GM11168 (cell line): Measurements from ENCODE around the gene IFNA4.
"Not testable (repeated sequence)": the region's sequence is repeated elsewhere in the genome, so short reads cannot be mapped to it uniquely, and the experiment has no call there.

Experiments used
- in situ Hi-C: fragments of 300-500 bp; cut with MboI; formaldehyde crosslinking; loops from one replicate; pipeline ENCODE4 v1.12.0; 2022; ENCODE audit warnings: low sequenced_read_pairs; ENCODE audit not compliant: unreplicated experiment

IFNA4 gene

DNA sequence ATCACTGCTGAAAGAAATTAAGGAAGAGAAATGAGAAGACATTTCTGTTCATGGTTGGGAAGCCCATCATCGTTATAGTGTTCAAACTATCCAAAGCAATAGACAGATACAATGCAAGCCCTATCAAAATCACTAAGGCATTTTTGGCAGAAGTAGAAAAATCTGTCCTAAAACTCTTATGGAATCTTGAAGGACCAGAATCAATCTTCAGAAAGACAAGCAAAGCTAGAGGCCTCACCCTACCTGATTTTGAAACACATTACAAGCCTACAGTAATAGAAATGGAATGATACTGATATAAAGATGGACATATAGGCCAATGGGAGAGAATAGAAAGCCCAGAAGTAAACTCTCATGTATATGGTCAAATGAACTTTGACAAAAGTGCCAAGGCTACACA, 16.0 kb downstream of the IFNA4 start:
- in situ Hi-C loops = no loop called here

DNA sequence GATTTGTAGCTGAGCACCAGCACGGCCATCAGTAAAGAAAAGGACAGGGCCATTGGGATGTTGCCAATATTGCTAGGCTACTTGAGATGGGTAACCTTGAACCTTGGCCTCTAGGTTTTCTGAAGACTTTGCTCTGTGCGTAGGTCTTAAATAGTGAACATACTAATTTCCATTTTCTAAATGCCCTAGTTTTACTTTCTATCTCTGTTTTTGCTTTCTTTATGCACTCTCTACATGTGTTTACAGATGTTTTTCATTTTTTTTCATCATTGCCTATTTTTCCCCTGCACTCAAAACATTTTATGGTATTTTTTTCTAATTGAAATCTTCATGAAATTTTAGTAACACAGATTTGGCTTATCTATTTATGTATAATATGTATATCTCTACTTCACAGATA, 20.8 kb downstream of the IFNA4 start, which contains the start of gene IFNA21:
Gene IFNA21, minus strand, starts transcription at position 101 of the 400 bp plus-strand sequence. Its CDS starts 48 bp downstream, at position 53.
- in situ Hi-C loops = not testable (repeated sequence)

DNA sequence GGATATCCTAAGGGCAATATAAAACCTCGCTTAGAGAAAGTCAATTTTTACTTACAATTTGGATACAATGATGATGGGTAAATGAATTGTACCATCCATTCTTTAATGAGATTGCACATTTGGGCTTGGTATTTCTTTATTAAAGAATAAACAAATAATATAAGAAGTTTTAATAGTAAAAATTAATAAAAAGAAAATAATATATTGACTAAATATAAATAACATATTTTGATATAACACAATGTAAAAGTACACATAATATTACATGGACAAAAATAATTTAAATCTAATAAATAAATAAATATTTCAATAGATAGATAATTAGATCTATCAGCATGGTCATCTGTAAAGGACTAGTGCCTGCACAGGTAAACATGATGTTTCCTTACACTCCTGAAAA, 21.9 kb downstream of the IFNA4 start:
- in situ Hi-C loops = no loop called here

DNA sequence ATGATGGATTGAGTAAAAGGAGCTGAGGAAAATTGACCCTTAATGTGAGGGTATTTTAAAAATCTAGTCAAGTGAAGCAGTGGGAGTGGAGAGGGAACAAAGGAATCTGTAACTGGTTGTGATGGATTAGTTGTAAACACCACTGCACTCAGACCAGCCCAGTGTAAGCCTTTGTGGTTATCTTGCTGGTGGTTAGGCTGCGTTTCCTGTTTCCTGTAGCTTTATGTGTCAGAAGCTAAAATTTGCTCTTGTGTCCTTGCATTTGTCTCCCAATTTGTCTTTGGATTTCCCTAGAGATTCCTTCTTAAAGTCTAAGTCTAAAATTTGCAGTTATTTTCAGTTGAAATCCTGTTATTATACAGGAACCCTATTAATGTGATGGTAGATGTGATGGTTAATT, 27.2 kb downstream of the IFNA4 start:
- in situ Hi-C loops = no loop called here

DNA sequence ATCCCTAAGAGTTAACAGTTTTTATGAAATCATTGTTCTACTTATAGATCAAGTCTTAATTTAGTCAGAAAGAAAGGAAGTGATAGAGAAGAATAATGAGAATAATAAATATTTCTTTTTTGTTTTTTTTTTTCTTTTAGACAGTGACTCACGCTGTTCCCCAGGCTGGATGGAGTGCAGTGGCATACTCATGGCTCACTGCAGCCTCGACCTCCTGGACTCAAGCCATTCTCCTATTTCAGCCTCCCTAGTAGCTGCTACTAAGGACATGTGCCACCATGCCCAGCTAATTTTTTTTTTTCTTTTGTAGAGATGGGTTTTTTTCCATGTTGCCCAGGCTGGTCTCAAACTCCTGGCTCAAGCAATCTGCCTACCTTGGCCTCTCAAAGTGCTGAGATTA, 31.9 kb downstream of the IFNA4 start:
- in situ Hi-C loops = no loop called here

DNA sequence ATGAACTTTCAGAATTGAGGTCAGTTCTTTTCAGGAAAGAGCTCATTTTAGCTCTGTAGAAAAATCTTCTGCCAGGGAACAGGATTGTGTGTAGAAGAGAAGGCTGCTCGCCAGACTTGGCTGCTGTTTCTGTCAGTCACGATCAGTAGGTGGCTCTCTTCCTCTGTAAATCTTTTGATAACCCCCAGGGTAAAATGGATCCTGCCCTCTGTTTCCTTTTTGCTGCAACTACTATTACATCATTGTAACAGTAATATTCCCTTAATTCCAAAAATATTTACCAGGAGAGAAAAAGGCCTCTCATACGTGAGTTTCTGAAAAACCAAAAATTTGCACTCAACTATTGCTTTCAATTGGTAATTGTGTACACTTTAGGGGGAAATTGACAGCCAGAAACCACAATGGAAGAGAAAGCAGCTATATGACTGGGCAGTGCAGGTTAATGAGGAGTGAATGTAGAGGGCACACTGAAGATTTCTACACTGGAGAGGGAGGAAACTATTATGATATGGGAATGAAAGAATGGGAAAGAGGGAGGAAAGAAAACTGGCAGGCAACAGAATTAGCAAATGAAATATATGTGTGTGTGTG, 33.3 kb downstream of the IFNA4 start:
- in situ Hi-C loops = no loop called here

DNA sequence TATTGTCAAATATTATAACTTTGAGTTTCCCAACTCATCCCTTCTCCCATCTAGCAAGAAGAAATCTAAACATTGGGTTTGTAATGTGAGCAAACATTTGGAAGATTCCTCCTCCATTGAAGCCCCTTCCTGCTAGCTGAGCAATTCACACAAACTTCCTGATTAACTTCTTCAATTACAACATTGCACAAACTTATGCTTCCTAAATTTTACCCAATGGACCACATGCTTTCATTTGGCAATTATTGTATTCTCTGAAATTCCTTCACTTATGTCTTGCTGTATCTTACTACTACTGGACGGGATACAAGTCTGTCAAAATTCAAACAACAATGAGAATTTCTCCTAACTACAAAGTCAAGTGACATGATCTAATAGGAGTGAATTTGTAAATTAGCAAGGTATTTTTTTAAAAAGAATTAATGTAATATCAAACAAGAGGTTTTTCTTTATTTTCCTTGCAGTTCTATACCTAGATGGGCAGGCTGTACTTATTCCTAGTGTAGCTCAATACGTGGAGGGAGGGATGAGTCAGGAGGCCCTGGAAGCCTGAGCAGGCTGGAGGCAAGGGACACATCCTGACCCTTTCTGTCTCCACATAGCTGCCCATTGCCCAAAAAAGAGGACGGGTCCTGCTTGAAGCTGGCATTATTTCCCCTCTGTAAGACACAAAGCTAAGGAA, 33.9 kb downstream of the IFNA4 start:
- in situ Hi-C loops = no loop called here

DNA sequence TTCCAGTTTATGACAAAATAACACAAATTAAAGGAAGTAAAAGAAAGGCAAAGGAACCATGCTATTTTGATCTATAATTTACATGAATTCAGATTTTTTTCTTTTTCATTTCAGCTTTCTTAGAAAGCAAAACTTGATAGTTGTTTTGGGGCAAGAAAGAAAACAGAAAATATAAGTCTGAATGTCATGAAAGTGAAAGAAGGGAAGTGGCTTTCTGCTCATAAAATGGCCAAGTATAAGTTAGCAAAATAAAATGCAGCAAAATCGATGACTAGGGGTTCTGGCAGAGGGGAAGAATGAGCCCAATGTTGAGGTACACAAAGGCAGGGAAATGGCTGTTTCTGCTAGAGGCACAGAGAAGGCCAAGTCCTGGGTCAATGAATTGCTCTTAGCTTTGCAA, 42.8 kb downstream of the IFNA4 start:
- in situ Hi-C loops = no loop called here

DNA sequence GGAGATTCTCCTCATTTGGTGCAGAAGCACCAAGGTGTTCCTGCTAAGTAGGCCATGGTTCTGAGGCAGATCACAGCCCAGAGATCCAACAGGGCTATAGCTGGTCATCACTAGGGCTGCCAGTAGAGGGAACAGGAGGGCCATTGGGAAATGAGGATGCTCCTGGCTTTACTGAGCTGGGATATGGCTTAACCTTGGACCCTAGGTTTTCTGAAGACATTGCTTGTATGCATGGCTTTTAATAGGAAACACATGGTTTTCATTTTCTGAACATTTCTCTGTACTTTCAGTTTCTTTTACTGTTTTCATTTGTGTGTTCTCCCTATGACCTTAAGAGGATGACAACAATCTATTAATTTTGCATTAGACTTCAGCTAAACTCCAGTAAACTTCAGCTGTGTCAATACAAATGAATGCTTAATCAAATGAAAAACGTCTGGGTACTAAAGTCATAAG, 45.9 kb downstream of the IFNA4 start, which contains the start of gene IFNW1:
Gene IFNW1, minus strand, starts transcription at position 406 of the 456 bp plus-strand sequence. Its CDS starts 262 bp downstream, at position 144.
- in situ Hi-C loops = no loop called here

DNA sequence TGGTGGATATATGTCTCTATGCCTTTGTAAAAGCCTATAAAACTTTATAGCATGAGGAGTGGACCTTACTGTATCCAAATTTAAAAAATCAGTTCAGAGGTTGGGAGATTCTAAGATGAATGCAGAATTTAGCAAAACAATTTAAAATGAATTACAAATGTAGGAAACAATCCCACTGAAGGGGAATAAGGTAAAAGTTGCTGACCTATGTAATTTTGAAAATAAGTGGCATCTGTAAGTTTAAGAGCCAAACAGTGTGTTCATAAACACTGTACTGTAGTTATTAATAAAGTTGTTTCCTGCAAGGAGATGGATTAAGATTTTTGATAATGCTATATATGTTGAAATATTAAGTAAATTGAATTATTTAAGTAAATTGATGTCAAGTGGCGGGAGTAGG, 50.4 kb downstream of the IFNA4 start:
- in situ Hi-C loops = no loop called here
